Activated CD4-positive, CD25-positive, alpha-beta regulatory T cell treated with anti-CD3 and anti-CD28 coated beads, Interleukin-2, amount 50 U/mL, for 24 hours (primary cell): ENCODE results near the gene PTPRN2.
A peak's percentile ranks its signal among the peaks of the same experiment; 100 is the strongest.

Experiments
- ATAC-seq, 2 donors: fragments of 150-1000 bp; cut with Tn5 transposase; one replicate each; pipeline ENCODE4 v1.10.0; 2021; ENCODE audit warnings: mild to moderate bottlenecking in 1 of 2, moderate library complexity in 1 of 2

Gene PTPRN2

GRCh38 chr7:157691586-157692459, 895.8 kb downstream of the PTPRN2 start:
- no peak for ATAC-seq

- peak; percentile 30 to 38 for ATAC-seq
Observed at GRCh38 chr7:157690833-157691585, 896.6 kb downstream of the PTPRN2 start.

GRCh38 chr7:157690058-157690832, 897.4 kb downstream of the PTPRN2 start:
- ATAC-seq, result no peak

DNA sequence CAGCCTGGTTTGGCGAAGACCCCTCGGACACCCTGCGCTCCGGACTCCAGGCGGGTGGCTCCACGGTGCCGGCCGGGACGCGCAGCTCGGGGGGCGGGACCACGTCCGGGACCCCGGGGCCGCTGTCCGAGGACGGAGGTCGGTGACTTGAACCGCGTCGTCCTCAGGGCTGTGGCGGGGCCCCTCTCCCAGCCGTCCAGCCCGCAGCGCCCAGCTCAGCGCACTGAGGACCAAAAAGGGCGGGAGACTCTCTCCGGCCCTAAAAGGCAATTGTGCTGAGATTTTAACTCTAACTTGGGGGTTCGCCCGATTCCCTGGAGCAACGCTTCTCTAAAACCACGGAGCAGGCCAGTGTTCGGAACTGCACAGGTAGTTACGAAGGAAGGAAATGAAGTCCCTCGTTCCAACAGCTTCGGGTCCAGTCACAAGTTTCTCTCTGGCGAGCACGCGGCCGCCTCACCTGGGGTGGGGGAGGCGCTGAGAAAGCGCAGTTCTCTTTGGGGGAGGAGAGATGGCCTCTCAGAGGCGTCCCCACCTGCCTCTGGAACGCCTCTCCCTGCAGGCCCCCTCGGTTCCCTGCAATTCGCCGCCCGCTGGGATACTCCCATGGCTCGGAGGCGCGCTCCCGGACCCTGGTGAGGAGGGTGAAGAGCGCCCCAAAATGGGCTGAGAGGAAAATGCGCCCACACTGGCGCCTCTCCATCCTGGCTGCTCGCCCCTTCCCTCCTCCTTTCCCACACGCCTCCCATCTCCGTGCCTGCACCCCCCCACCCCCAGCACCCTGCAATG, 898.2 kb downstream of the PTPRN2 start:
- no peak for ATAC-seq

GRCh38 chr7:157688533-157689268, 898.9 kb downstream of the PTPRN2 start:
- no peak for ATAC-seq

DNA sequence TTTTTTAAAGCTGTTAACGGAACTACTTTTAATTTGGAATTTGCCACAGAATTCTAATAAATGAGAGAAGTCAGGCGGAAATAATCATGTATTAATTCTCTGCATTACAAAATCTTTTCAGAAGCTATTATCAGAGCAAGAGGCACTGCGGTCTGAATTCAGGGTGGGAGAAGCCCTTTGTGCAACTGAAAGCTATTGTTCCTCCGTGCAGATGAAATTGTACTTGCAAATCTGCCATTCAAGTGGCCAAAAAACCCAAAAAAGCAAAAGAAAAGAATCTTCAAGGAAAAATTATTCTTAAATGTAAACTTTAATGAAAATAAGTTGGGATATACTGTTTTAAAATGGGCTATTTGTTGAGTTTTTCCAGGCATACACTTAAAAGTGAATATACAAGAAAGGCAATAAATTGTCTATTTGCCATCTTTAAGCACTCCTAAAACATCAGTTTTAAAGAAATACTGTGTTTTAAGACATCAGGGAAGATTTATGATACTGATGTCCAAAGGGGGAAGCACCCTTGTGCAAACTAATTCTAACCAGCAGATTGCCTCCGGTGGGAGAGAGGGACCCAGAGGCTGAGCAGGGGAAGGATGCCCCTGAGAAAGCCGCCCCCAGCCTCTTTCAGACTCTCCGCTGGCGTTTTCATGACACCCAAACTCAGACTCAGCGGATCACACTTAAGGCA, 899.6 kb downstream of the PTPRN2 start:
- ATAC-seq, result no peak

- ATAC-seq, result no peak
Observed at GRCh38 chr7:157687158-157687557, 900.5 kb downstream of the PTPRN2 start.

DNA sequence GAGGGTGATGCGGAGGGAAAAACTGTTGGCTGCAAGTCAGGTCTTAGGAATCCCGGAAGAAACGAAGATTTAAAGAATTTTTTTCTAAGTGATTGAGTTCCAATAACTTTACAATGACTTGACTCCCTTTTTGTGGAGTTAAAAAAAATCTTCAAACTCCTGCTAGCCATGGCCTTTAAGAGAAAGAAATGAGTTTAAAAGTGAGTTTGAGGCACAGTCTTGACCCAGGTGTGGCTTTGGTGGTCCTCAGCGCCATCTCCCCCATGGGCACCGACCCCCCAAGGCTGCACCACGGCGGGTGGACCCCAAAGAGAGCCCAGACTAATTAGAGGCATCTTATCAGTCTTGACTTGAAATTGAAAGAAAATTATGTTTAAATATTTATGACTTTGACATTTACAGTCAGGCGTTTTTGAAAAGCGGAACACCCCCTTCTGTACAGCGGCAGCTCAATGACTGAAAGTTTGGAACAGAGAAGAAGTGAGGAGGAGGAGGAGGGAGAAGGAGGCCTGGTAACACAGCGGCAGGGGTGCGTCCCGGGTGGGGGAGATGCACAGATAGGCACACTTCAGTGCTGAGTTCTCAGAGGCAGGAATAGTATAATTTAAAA, 901.2 kb downstream of the PTPRN2 start:
- no peak for ATAC-seq

DNA sequence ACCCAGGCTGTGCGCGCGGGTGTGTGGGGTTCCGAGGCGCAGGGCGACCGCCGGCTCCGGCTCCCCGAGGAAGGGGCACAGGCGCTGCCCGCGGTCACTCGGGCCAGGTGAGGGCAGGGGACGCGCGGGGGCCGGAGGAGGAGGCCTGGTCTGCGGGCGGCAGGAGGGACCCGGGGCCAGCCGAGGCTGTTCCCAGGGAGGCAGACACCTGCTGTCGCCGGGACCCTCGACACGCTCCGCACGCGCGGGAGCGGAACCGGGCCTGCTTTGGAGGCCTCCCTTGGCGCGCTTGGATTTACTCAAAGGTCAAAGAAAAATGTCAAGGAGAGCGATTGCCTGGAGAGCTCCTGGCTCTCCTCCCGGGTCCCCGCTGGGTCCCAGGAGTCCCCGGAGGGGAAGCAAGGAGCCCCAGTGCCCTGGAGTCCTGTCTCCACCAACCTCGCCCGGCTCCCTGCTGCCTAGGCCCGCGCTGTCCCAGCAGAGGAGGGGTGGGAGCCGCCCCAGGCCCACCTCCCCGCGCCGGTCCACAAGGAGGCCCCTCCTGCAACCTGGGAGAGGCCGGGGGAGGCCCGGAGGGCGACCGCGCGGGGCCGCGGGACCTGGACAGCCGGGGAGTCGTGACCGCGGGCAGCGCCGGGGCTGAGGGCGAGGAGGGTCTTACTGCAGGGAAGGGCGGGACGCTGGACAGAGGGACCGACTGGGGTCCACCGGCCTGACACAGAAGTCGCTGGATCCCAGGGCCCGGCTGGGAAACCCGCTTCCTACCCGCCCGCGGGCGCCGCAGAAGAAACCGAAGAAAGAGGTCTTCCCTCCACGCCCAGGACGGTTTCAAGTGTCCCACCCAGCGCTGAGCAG, 902.0 kb downstream of the PTPRN2 start:
- no peak for ATAC-seq

DNA sequence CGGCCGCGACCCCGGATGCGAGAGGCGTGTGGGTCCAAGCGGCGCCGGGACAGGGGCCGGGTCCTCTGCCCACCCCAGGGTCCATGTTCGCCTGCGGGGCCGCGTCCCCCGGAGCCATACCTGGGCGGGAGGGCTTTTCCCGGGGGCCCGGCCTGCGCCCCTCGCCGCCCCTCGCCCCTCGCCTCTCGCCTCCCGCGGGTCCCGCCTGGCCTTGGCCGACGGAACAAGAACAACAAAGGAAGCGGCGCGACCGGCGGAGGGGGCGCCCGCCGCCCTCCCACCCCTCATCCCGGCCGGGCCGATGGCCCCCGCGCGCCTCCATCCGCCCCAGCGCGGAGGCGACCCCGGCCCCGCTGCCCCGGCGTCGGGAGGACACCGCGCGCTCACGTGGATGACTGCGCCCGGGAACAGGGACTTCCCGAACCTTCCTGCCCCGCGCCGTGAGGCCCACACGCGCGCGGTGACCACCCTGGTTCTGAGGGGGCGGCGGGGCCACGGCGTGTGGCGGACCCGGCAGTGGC, 902.7 kb downstream of the PTPRN2 start:
- ATAC-seq, result no peak

GRCh38 chr7:157684157-157684908, 903.3 kb downstream of the PTPRN2 start:
- ATAC-seq, result no peak

DNA sequence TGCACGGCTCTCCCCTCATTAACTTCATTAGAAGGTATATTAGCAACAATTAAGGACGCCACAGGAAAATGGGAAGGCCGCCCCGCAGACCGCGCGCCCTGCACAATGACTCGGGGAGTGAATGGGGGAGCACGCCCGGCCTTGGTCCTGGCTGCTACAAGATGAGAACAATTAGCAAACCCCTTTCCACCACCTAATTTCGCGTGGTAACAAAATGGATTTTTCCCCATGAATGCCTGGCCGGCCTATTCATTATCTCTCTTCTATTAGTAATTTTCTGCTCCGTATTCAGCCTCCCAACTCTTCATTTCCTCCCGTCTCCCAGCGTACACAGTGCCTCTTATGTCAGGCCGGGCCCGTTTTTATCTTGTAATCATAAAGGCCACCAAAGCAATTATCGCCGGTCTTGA, 903.9 kb downstream of the PTPRN2 start:
- no peak for ATAC-seq

DNA sequence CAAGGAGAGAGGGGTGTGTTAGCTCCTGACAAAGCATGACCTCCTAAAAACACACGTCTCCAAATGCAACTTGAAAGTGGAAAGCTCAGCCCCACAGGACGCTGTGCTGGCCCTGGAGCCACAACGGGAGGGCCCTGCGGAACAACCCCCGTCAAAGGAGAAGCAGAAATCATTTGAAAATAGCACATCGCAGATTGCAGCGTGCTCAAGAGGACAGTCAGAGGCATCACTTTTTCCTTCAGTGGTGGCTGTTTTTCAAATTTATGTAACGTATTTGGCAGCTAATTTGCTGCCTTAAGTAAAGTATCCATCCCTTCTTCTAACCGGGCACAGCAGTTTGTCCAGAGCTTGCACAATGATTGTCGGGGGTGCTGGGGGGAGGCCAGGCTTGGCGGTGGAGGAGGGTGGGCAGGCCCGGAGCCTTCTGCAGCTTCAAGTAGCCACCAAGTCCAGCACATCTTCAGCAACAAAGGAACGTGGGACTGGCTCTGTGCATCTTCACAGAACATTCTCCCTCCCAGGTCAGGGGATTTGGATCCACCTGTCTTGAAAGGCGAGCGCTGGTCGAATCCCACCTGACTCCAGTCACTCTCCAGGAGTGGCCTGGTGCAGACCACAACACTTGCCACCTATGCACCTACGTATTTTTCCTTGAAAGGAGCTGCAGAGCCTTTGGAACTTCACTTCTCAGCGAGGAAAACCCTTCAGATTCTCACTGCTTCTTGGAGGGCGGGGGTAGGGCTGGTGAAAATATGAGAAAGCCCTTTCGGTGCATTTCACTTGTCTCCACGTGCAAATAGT, 904.5 kb downstream of the PTPRN2 start:
- ATAC-seq, result no peak

DNA sequence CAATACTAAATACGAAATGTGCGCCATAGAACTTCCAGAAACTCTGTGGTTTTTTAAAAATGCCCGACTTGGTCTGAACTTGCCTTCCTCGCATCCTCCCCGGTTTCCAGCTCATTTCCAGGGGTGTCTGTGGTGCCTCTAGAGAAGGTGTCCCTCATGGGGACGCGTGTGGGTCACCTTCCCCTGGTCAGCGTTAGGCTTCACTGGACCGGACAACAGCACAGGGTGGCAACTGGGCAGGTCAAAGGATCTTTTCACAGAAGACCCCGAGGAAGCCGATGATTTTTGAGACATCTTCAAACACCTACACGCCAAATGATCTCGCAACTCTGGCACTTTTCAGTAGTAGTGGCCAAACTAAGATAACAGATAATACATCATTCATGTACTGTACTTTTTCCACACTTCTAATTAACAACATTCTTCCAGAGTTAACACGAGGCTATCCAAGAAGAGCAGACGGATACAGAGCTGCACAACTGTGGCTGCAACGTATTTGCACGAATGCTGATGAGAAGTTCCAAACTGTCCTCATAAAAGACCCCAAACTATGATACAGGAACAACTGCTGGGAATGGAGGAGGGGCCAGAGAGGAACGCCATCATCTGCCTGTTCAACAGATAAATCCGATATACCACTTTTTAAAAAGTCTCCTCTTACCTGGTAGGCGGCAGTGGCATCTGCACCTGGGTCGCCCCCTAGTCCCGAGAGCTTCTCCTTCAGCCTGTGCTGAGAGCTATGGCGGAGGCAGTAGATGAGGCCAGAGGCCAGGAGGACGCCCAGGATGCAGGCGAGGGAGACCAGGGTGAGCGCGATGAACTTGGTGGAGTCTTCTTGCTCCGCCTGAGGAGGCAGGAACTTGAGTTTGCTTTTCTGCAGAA, 905.3 kb downstream of the PTPRN2 start:
- no peak for ATAC-seq

GRCh38 chr7:157679607-157680006, 908.0 kb downstream of the PTPRN2 start:
- no peak for ATAC-seq

DNA sequence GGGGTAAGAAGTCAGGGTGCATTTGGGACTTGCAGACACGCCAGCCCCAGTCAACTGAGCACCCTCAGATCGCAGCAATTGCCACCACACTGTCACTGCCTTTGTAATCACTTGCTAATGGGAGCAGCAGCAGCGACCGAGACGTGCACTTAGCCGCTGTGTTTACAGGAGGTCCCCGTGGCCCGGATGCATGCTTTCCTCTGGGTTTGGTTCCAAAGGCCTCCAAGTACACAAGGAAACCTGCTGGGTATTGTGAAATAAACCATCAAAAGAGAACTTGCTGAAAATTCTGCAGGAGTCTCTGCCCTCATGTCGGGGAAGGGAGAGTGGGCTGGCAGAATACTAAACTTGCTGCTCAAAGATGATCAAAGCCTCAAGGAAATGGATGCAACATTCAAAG, 909.1 kb downstream of the PTPRN2 start:
- ATAC-seq, result no peak
